HepG2 (cell line): ENCODE results near the gene AUTS2. TPM values are rescaled to one million over a fixed set of nuclear protein-coding genes. Genes with fewer than 3 reads are reported as not detected.

Experiments used
- ATAC-seq: fragments of 200-7000 bp; cut with Tn5 transposase; 3 replicates; pipeline ENCODE4 v1.9.1; 2020; ENCODE audit warnings: mild to moderate bottlenecking, moderate library complexity
- BruUV-seq: library from RNA; stranded (reverse); fragments of 400-500 nt; replicated peaks from 2 replicates; lab custom pipeline; 2021; lab: Mats Ljungman, UMichigan
- CTCF ChIA-PET: fragments of 300-600 bp; formaldehyde crosslinking; extraction: SDS; loops from one replicate; lab custom pipeline; 2021; ENCODE audit warnings: low total read pairs, inconsistent platforms, low intra/inter-chr PET ratio; lab: Yijun Ruan, JAX
- POLR2A ChIA-PET: fragments of 350-600 bp; sonication (Branson Sonifier 250); formaldehyde crosslinking; loops from one replicate; lab custom pipeline; 2020; ENCODE audit warnings: antibody characterized with exemption, inconsistent platforms; lab: Yijun Ruan, JAX
- DNase-seq: peaks from one replicate; pipeline ENCODE4 v3.0.0-alpha.2; 2015; ENCODE audit warnings: low spot score
- FAIRE-seq: peaks from 3 replicates; lab custom pipeline; 2011; peaks lifted over from hg19 to GRCh38; lab: Jason Lieb, UNC
- H2AFZ ChIP-seq: one replicate; pipeline ENCODE4 v1.6.1; 2011; ENCODE audit warnings: low read length, inconsistent platforms
- H3K27ac ChIP-seq: fragments of 300-600 bp; 3 replicates; pipeline ENCODE4 v1.8.0; 2011; ENCODE audit warnings: mixed run types, mild to moderate bottlenecking, mixed read lengths, low read length, inconsistent platforms; ENCODE audit not compliant: insufficient read depth; ENCODE audit errors: extremely low read length
- H3K27me3 ChIP-seq, 2 experiments: fragments of 200-600 bp in 1 of 2; 2 replicates in 1 of 2; 3 replicates in 1 of 2; pipeline versions ENCODE4 v1.6.0 to v1.8.0; 2011; ENCODE audit warnings: low read length in 2 of 2, mild to moderate bottlenecking in 2 of 2, moderate library complexity in 2 of 2, inconsistent platforms in 1 of 2; ENCODE audit not compliant: insufficient read depth in 2 of 2, control insufficient read depth in 1 of 2
- H3K36me3 ChIP-seq, 2 experiments: fragments of 200-600 bp in 1 of 2; replicated peaks in 1 of 2; 2 replicates in 1 of 2; 3 replicates in 1 of 2; pipeline versions ENCODE4 v1.5.1 to v1.8.0; 2011; ENCODE audit warnings: low read length in 2 of 2, inconsistent platforms in 1 of 2; ENCODE audit not compliant: insufficient read depth in 2 of 2, control insufficient read depth in 1 of 2
- H3K4me1 ChIP-seq: 2 replicates; pipeline ENCODE4 v1.5.1; 2012; ENCODE audit warnings: low read length, inconsistent platforms; ENCODE audit not compliant: insufficient read depth
- H3K4me2 ChIP-seq: 2 replicates; pipeline ENCODE4 v1.6.0; 2011; ENCODE audit warnings: low read depth, low read length, inconsistent platforms
- H3K4me3 ChIP-seq, 3 experiments: fragments of 200-600 bp in 1 of 3; sonication (generic), shearing (Covaris generic) in 1 of 3; replicated peaks in 1 of 3; 2 replicates each; pipeline ENCODE4 v1.5.1; 2011 to 2016; ENCODE audit warnings: low read length in 3 of 3, inconsistent platforms in 2 of 3, low read depth in 2 of 3, mild to moderate bottlenecking in 2 of 3, control low read depth in 1 of 3, mixed read lengths in 1 of 3; ENCODE audit not compliant: insufficient read depth in 1 of 3
- H3K79me2 ChIP-seq: one replicate; pipeline ENCODE4 v1.6.1; 2011; ENCODE audit warnings: low read length, inconsistent platforms; ENCODE audit not compliant: insufficient read depth
- H3K9ac ChIP-seq: 2 replicates; pipeline ENCODE4 v1.6.0; 2011; ENCODE audit warnings: mild to moderate bottlenecking, low read depth, low read length, inconsistent platforms; ENCODE audit not compliant: insufficient read depth
- H3K9me3 ChIP-seq: 2 replicates; pipeline ENCODE4 v1.5.1; 2012; ENCODE audit warnings: mild to moderate bottlenecking, low read length
- H4K20me1 ChIP-seq: 2 replicates; pipeline ENCODE4 v1.6.0; 2011; ENCODE audit warnings: inconsistent platforms, mild to moderate bottlenecking, low read length, moderate library complexity; ENCODE audit not compliant: insufficient read depth
- FOXC1 ChIP-seq: sonication (generic); formaldehyde crosslinking; IDR thresholded peaks from 2 replicates; pipeline ENCODE4 v1.8.0; 2022; ENCODE audit warnings: mild to moderate bottlenecking, missing genetic modification reagents, borderline replicate concordance
- PAF1 ChIP-seq: IDR thresholded peaks from 2 replicates; pipeline ENCODE4 v1.6.1; 2016; ENCODE audit warnings: missing genetic modification reagents, missing compliant biosample characterization
- POLR2A ChIP-seq, 2 experiments: IDR thresholded peaks; 2 replicates each; pipeline ENCODE4 v1.6.1; 2011; ENCODE audit warnings: low read depth in 2 of 2, low read length in 2 of 2, mild to moderate bottlenecking in 1 of 2, moderate library complexity in 1 of 2; ENCODE audit not compliant: insufficient read depth in 1 of 2
- TRIM24 ChIP-seq: sonication (generic); formaldehyde crosslinking; IDR thresholded peaks from 2 replicates; pipeline ENCODE4 v1.8.0; 2022; ENCODE audit warnings: mild to moderate bottlenecking, missing genetic modification reagents
- ZNF451 ChIP-seq: sonication (generic); formaldehyde crosslinking; IDR thresholded peaks from 2 replicates; pipeline ENCODE4 v1.5.0; 2020; ENCODE audit warnings: mild to moderate bottlenecking, missing genetic modification reagents
- ZNF713 ChIP-seq: sonication (generic); formaldehyde crosslinking; IDR thresholded peaks from 2 replicates; pipeline ENCODE4 v1.4.0; 2020; ENCODE audit warnings: mild to moderate bottlenecking, missing genetic modification reagents
- WGBS: methylation state at CpG from one replicate; pipeline ENCODE4 v1.1.6; 2017; ENCODE audit warnings: low lambda C conversion rate; 5-methylcytosine and 5-hydroxymethylcytosine counted together
- in situ Hi-C: cut with HindIII; loops from 2 replicates; pipeline ENCODE4 v1.10.0; 2017; ENCODE audit warnings: low pct_unique_long_range_greater_than_20kb; ENCODE audit not compliant: extremely low pct_ligation_motif_present
- intact Hi-C: fragments of 100-400 bp; cut with micrococcal nuclease; formaldehyde crosslinking; loops from one replicate; pipeline ENCODE4 v1.10.0; 2022; ENCODE audit not compliant: unreplicated experiment
- polyA plus RNA-seq, 8 experiments: library from polyadenylated mRNA; depleted of rRNA in 3 of 8; stranded (reverse) in 7 of 8; unstranded in 1 of 8; fragments of >200 nt; fragmentation: Illumina TruSeq in 4 of 8; extraction: Trizol in 4 of 8; gene quantifications; 2 replicates each; pipeline versions ENCODE4 v1.2.1 to v1.2.3, GENCODE V29; 2011 to 2016; ENCODE audit warnings: low read depth in 4 of 8, missing spikeins in 1 of 8, mixed read lengths in 1 of 8; ENCODE audit not compliant: insufficient read depth in 1 of 8
- total RNA-seq, 5 experiments: library from RNA; depleted of rRNA; stranded (reverse); fragments of >200 nt; fragmentation: Illumina TruSeq; extraction: Trizol; gene quantifications; 2 replicates each; pipeline ENCODE4 v1.2.3, GENCODE V29; 2016; ENCODE audit warnings: low read depth in 1 of 5
- TF ChIP-seq, protein P1 (sequence below), 2 experiments: sonication (generic) in 1 of 2; formaldehyde crosslinking in 1 of 2; IDR thresholded peaks; 2 replicates each; pipeline versions ENCODE4 v1.6.1 to v1.9.0; 2014 to 2022; ENCODE audit warnings: antibody characterized with exemption in 1 of 2, borderline replicate concordance in 1 of 2, inconsistent platforms in 1 of 2, low read depth in 1 of 2, missing genetic modification reagents in 1 of 2
- TF ChIP-seq, protein P2 (sequence below): sonication (generic); formaldehyde crosslinking; IDR thresholded peaks from 2 replicates; pipeline ENCODE4 v1.5.1; 2020; ENCODE audit warnings: mild to moderate bottlenecking, missing genetic modification reagents, borderline replicate concordance
- TF ChIP-seq, protein P3 (sequence below): IDR thresholded peaks from 2 replicates; pipeline ENCODE4 v1.6.1; 2012; ENCODE audit warnings: low read length, improper control_type of control experiment

Gene AUTS2
- total and polyA plus RNA-seq, 2 of the 13 experiments (the other 11 are each of a cell fraction or from before 2014, with no cell fraction given): 0.38 TPM; not detected in 1

- Histone ChIP-seq H4K20me1 (no peaks in the 10 kb centered on the region), H3K27me3 (no peaks in the 10 kb centered on the region), H3K4me1 (no peaks in the 10 kb centered on the region), H3K4me3 (no peak overlapping the region), H3K9ac (no peak overlapping the region), H3K36me3 (no peaks in the 10 kb centered on the region), H3K27ac (no peak overlapping the region), H3K4me2 (no peak overlapping the region), H3K79me2 (no peaks in the 10 kb centered on the region), H3K9me3 (no peaks in the 10 kb centered on the region), H2AFZ (no peak overlapping the region)
- ChIA-PET POLR2A (no interaction called here), CTCF (no interaction called here)
- ATAC-seq (no peak), DNase-seq (no peak), FAIRE-seq (no peak)
- WGBS: 6% methylated on average over 2 of the region's 2 CpGs
- intact Hi-C loops: no loop called here
- no TSS peak for BruUV-seq
- in situ Hi-C loops: no loop called here
- TF ChIP-seq, protein P1, sequence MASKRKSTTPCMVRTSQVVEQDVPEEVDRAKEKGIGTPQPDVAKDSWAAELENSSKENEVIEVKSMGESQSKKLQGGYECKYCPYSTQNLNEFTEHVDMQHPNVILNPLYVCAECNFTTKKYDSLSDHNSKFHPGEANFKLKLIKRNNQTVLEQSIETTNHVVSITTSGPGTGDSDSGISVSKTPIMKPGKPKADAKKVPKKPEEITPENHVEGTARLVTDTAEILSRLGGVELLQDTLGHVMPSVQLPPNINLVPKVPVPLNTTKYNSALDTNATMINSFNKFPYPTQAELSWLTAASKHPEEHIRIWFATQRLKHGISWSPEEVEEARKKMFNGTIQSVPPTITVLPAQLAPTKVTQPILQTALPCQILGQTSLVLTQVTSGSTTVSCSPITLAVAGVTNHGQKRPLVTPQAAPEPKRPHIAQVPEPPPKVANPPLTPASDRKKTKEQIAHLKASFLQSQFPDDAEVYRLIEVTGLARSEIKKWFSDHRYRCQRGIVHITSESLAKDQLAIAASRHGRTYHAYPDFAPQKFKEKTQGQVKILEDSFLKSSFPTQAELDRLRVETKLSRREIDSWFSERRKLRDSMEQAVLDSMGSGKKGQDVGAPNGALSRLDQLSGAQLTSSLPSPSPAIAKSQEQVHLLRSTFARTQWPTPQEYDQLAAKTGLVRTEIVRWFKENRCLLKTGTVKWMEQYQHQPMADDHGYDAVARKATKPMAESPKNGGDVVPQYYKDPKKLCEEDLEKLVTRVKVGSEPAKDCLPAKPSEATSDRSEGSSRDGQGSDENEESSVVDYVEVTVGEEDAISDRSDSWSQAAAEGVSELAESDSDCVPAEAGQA (IDR thresholded peaks at IDR 0.05; ENCODE audit: low read depth): no peak
- TF ChIP-seq, protein P1 (CRISPR knock-in tag; IDR thresholded peaks at IDR 0.05; ENCODE audit: borderline replicate concordance): no peak
- TF ChIP-seq, protein P2, sequence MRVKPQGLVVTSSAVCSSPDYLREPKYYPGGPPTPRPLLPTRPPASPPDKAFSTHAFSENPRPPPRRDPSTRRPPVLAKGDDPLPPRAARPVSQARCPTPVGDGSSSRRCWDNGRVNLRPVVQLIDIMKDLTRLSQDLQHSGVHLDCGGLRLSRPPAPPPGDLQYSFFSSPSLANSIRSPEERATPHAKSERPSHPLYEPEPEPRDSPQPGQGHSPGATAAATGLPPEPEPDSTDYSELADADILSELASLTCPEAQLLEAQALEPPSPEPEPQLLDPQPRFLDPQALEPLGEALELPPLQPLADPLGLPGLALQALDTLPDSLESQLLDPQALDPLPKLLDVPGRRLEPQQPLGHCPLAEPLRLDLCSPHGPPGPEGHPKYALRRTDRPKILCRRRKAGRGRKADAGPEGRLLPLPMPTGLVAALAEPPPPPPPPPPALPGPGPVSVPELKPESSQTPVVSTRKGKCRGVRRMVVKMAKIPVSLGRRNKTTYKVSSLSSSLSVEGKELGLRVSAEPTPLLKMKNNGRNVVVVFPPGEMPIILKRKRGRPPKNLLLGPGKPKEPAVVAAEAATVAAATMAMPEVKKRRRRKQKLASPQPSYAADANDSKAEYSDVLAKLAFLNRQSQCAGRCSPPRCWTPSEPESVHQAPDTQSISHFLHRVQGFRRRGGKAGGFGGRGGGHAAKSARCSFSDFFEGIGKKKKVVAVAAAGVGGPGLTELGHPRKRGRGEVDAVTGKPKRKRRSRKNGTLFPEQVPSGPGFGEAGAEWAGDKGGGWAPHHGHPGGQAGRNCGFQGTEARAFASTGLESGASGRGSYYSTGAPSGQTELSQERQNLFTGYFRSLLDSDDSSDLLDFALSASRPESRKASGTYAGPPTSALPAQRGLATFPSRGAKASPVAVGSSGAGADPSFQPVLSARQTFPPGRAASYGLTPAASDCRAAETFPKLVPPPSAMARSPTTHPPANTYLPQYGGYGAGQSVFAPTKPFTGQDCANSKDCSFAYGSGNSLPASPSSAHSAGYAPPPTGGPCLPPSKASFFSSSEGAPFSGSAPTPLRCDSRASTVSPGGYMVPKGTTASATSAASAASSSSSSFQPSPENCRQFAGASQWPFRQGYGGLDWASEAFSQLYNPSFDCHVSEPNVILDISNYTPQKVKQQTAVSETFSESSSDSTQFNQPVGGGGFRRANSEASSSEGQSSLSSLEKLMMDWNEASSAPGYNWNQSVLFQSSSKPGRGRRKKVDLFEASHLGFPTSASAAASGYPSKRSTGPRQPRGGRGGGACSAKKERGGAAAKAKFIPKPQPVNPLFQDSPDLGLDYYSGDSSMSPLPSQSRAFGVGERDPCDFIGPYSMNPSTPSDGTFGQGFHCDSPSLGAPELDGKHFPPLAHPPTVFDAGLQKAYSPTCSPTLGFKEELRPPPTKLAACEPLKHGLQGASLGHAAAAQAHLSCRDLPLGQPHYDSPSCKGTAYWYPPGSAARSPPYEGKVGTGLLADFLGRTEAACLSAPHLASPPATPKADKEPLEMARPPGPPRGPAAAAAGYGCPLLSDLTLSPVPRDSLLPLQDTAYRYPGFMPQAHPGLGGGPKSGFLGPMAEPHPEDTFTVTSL (CRISPR knock-in tag): no peak
- TF ChIP-seq POLR2A (IDR thresholded peaks at IDR 0.05; ENCODE audit: insufficient read depth in 1 of 2, low read depth in 2 of 2, low read length in 2 of 2) (no peak), TRIM24 (CRISPR knock-in tag) (no peak), ZNF713 (CRISPR knock-in tag) (no peak), FOXC1 (no peak), ZNF451 (CRISPR knock-in tag) (no peak), PAF1 (CRISPR knock-in tag) (no peak)
- TF ChIP-seq, protein P3, sequence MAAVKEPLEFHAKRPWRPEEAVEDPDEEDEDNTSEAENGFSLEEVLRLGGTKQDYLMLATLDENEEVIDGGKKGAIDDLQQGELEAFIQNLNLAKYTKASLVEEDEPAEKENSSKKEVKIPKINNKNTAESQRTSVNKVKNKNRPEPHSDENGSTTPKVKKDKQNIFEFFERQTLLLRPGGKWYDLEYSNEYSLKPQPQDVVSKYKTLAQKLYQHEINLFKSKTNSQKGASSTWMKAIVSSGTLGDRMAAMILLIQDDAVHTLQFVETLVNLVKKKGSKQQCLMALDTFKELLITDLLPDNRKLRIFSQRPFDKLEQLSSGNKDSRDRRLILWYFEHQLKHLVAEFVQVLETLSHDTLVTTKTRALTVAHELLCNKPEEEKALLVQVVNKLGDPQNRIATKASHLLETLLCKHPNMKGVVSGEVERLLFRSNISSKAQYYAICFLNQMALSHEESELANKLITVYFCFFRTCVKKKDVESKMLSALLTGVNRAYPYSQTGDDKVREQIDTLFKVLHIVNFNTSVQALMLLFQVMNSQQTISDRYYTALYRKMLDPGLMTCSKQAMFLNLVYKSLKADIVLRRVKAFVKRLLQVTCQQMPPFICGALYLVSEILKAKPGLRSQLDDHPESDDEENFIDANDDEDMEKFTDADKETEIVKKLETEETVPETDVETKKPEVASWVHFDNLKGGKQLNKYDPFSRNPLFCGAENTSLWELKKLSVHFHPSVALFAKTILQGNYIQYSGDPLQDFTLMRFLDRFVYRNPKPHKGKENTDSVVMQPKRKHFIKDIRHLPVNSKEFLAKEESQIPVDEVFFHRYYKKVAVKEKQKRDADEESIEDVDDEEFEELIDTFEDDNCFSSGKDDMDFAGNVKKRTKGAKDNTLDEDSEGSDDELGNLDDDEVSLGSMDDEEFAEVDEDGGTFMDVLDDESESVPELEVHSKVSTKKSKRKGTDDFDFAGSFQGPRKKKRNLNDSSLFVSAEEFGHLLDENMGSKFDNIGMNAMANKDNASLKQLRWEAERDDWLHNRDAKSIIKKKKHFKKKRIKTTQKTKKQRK: no peak
Observed at GRCh38 chr7:70563960-70564359, 965.7 kb downstream of the AUTS2 start.
